ENCODE measurements around the gene UHRF1. TPM values are rescaled to one million over a fixed set of nuclear protein-coding genes. Genes with fewer than 3 reads are reported as not detected.

UHRF1 gene
- total and polyA plus RNA-seq, 2 of the 13 experiments (the other 11 are each of a cell fraction or from before 2014, with no cell fraction given), result 6.8 to 78.4 TPM

GRCh38 chr19:4866595-4867424 is 42.5 kb upstream of the UHRF1 start:
- H3K9ac ChIP-seq (ENCODE audit: insufficient read depth, low read depth, low read length), result peak overlapping the region; percentile 80
- CTCF ChIA-PET (ENCODE audit: low intra/inter-chr PET ratio, low total read pairs), result no interaction called here
- H3K4me2 ChIP-seq (ENCODE audit: low read depth, low read length), result peak overlapping the region; percentile 96
- no peaks in the 10 kb centered on the region for H3K9me3 ChIP-seq (ENCODE audit: low read length)
- BruUV-seq (replicated peaks), result TSS peak; percentile 87
- peaks cover 0 to 3% of the 10 kb centered on the region in 2 experiments; a peak in 1 of 5 replicates for H3K36me3 ChIP-seq (replicated peaks in 1 of 2; ENCODE audit: control insufficient read depth in 1 of 2, insufficient read depth in 2 of 2, low read length in 2 of 2)
- peak; percentile 34 for DNase-seq (ENCODE audit: low spot score)
- H3K79me2 ChIP-seq (ENCODE audit: insufficient read depth, low read length), result peaks cover 28% of the 10 kb centered on the region
- ATAC-seq, result peak; percentile 32
- POLR2A ChIA-PET, result interaction anchor here (0.7 to 1.9 kb wide), 9 partner anchors 10 to 102 kb away, joined by 3 to 8 read pairs (median 6); partner anchors contain the start of genes FEM1A and KDM4B
- peaks cover 53% of the 10 kb centered on the region for H3K4me1 ChIP-seq (ENCODE audit: insufficient read depth, low read length)
- in situ Hi-C loops (cut with HindIII; ENCODE audit: extremely low pct_ligation_motif_present, low pct_unique_long_range_greater_than_20kb), result no loop called here
- peak overlapping the region; percentile 83 to 99 (median 87) for H3K4me3 ChIP-seq (replicated peaks in 1 of 3; ENCODE audit: insufficient read depth in 1 of 3, low read depth in 2 of 3, low read length in 3 of 3)
- no peaks in the 10 kb centered on the region; a peak in 1 of 5 replicates for H3K27me3 ChIP-seq (ENCODE audit: control insufficient read depth in 1 of 2, insufficient read depth in 2 of 2, low read length in 2 of 2)
- intact Hi-C loops (cut with micrococcal nuclease; ENCODE audit: unreplicated experiment), result no loop called here
- under 1% methylated on average over 19 of the region's 22 CpGs for WGBS (ENCODE audit: low lambda C conversion rate)
- H2AFZ ChIP-seq (ENCODE audit: low read length), result no peak overlapping the region
- FAIRE-seq, result no peak
- peaks cover 15% of the 10 kb centered on the region; the same call in 1 of the 2 replicates for H4K20me1 ChIP-seq (ENCODE audit: insufficient read depth, low read length)
- H3K27ac ChIP-seq (ENCODE audit: extremely low read length, insufficient read depth, low read length), result peak overlapping the region; percentile 70
- TF ChIP-seq TBX2 (CRISPR knock-in tag; IDR thresholded peaks at IDR 0.05; ENCODE audit: borderline replicate concordance), result peak; percentile 15; the same call in 1 of the 2 replicates
- 0 out of 2 replicates have a peak, but pooled peaks have one; percentile 43 for TF ChIP-seq HNF1B (CRISPR knock-in tag; IDR thresholded peaks at IDR 0.05)
- 0 out of 2 replicates have a peak, but pooled peaks have one; percentile 64 for TF ChIP-seq ZNF136 (CRISPR knock-in tag; IDR thresholded peaks at IDR 0.05; ENCODE audit: low read depth)
- 0 out of 2 replicates have a peak, but pooled peaks have one; percentile 20 for TF ChIP-seq ZNF350 (CRISPR knock-in tag; IDR thresholded peaks at IDR 0.05; ENCODE audit: borderline replicate concordance, low read depth)
- TF ChIP-seq NR3C1 (CRISPR knock-in tag; IDR thresholded peaks at IDR 0.05), result no peak
- TF ChIP-seq NR1H2 (CRISPR knock-in tag; IDR thresholded peaks at IDR 0.05; ENCODE audit: borderline replicate concordance, low read depth), result 0 out of 2 replicates have a peak, but pooled peaks have one; percentile 33
- peak; percentile 66 for TF ChIP-seq ZFY (CRISPR knock-in tag; IDR thresholded peaks at IDR 0.05)
- no peak for TF ChIP-seq GABPA (IDR thresholded peaks at IDR 0.05; ENCODE audit: low read depth, low read length)
- 0 out of 2 replicates have a peak, but pooled peaks have one; percentile 13 for TF ChIP-seq GABPA (CRISPR knock-in tag; IDR thresholded peaks at IDR 0.05; ENCODE audit: low read depth)
- TF ChIP-seq SRY (CRISPR knock-in tag; IDR thresholded peaks at IDR 0.05), result 0 out of 2 replicates have a peak, but pooled peaks have one; percentile 59
- no peak; the same call in 1 of the 2 replicates for TF ChIP-seq SALL1 (CRISPR knock-in tag; IDR thresholded peaks at IDR 0.05)
- 0 out of 2 replicates have a peak, but pooled peaks have one; percentile 13 for TF ChIP-seq HBP1 (CRISPR knock-in tag; IDR thresholded peaks at IDR 0.05; ENCODE audit: low read depth)
- peak; percentile 68 for TF ChIP-seq SAP130 (CRISPR knock-in tag; IDR thresholded peaks at IDR 0.05; ENCODE audit: low read depth)
- peak; percentile 44; the same call in 1 of the 2 replicates for TF ChIP-seq FOXK1 (CRISPR knock-in tag; IDR thresholded peaks at IDR 0.05; ENCODE audit: borderline replicate concordance, low read depth)
- TF ChIP-seq ZBTB3 (CRISPR knock-in tag; IDR thresholded peaks at IDR 0.05; ENCODE audit: borderline replicate concordance, low read depth), result no peak
- peak; percentile 39; the same call in 1 of the 2 replicates for TF ChIP-seq DRAP1 (CRISPR knock-in tag; IDR thresholded peaks at IDR 0.05)
- TF ChIP-seq KDM5A (IDR thresholded peaks at IDR 0.05; ENCODE audit: borderline replicate concordance, low read length), result 0 out of 2 replicates have a peak, but pooled peaks have one; percentile 50
- 0 out of 2 replicates have a peak, but pooled peaks have one; percentile 58 for TF ChIP-seq ZNF607 (CRISPR knock-in tag; IDR thresholded peaks at IDR 0.05; ENCODE audit: borderline replicate concordance)
- TF ChIP-seq PHF8 (CRISPR knock-in tag; IDR thresholded peaks at IDR 0.05), result peak; percentile 51
- 0 out of 2 replicates have a peak, but pooled peaks have one; percentile 52 for TF ChIP-seq SMAD9 (CRISPR knock-in tag; IDR thresholded peaks at IDR 0.05)
- TF ChIP-seq AKAP8 (CRISPR knock-in tag; IDR thresholded peaks at IDR 0.05), result no peak
